CD14-positive monocyte (primary cell): ENCODE data around the gene TBC1D22A. TPM values are rescaled to one million over a fixed set of nuclear protein-coding genes. Genes with fewer than 3 reads are reported as not detected.

ENCODE experiments used
- DNase-seq, 3 donors: peaks; one replicate each; pipeline ENCODE4 v3.0.0-alpha.2; 2011 to 2022
- H2AFZ ChIP-seq: 2 replicates; pipeline ENCODE4 v1.6.0; 2012; ENCODE audit warnings: mild to moderate bottlenecking, low read depth, low read length, inconsistent platforms; ENCODE audit not compliant: insufficient read depth, poor library complexity, severe bottlenecking
- H3K27ac ChIP-seq, 2 donors: 1 replicate in 1 of 2; 2 replicates in 1 of 2; pipeline ENCODE4 v1.5.1; 2012 to 2013; ENCODE audit warnings: low read length in 2 of 2, control low read depth in 1 of 2, inconsistent platforms in 1 of 2, low read depth in 1 of 2, mild to moderate bottlenecking in 1 of 2
- H3K27me3 ChIP-seq, 2 donors: one replicate each; pipeline versions ENCODE4 v1.6.0 to v1.6.1; 2011 to 2013; ENCODE audit warnings: low read length in 2 of 2; ENCODE audit not compliant: control insufficient read depth in 2 of 2, insufficient read depth in 2 of 2
- H3K36me3 ChIP-seq, 2 donors: replicated peaks in 1 of 2; 1 replicate in 1 of 2; 2 replicates in 1 of 2; pipeline versions ENCODE4 v1.5.1 to v1.6.1; 2012 to 2013; ENCODE audit warnings: low read length in 2 of 2, control low read depth in 1 of 2, inconsistent platforms in 1 of 2, mild to moderate bottlenecking in 1 of 2; ENCODE audit not compliant: insufficient read depth in 2 of 2, control insufficient read depth in 1 of 2
- H3K4me1 ChIP-seq, 2 donors: 1 replicate in 1 of 2; 2 replicates in 1 of 2; pipeline versions ENCODE4 v1.5.1 to v1.6.1; 2012 to 2013; ENCODE audit warnings: low read length in 2 of 2, control low read depth in 1 of 2, inconsistent platforms in 1 of 2, mild to moderate bottlenecking in 1 of 2, moderate library complexity in 1 of 2; ENCODE audit not compliant: insufficient read depth in 2 of 2, control insufficient read depth in 1 of 2
- H3K4me2 ChIP-seq: replicated peaks from 2 replicates; pipeline ENCODE3; 2012; ENCODE audit warnings: low read length, moderate library complexity, mild to moderate bottlenecking; ENCODE audit not compliant: poor library complexity, severe bottlenecking; ENCODE audit errors: extremely low read depth
- H3K4me3 ChIP-seq, 3 experiments: fragments of 200-600 bp in 1 of 3; sonication (generic) in 1 of 3; replicated peaks in 1 of 3; 1 replicate in 2 of 3; 2 replicates in 1 of 3; pipeline ENCODE4 v1.5.1; 2011 to 2013; ENCODE audit warnings: low read length in 3 of 3, mild to moderate bottlenecking in 3 of 3, control low read depth in 2 of 3, low read depth in 2 of 3, inconsistent platforms in 1 of 3, moderate library complexity in 1 of 3
- H3K79me2 ChIP-seq: 2 replicates; pipeline ENCODE4 v1.6.0; 2012; ENCODE audit warnings: mild to moderate bottlenecking, control low read depth, inconsistent platforms, low read length, moderate library complexity; ENCODE audit not compliant: insufficient read depth
- H3K9ac ChIP-seq: 2 replicates; pipeline ENCODE4 v1.6.0; 2017; ENCODE audit warnings: low read length, mild to moderate bottlenecking; ENCODE audit not compliant: insufficient read depth, poor library complexity, severe bottlenecking
- H3K9me3 ChIP-seq, 2 donors: replicated peaks in 1 of 2; 1 replicate in 1 of 2; 2 replicates in 1 of 2; pipeline versions ENCODE4 v1.5.1 to v1.6.1; 2012 to 2013; ENCODE audit warnings: low read length in 2 of 2, control low read depth in 1 of 2; ENCODE audit not compliant: control insufficient read depth in 1 of 2, insufficient read depth in 1 of 2
- H4K20me1 ChIP-seq: 2 replicates; pipeline ENCODE4 v1.6.0; 2012; ENCODE audit warnings: mild to moderate bottlenecking, low read length, control low read depth, moderate library complexity; ENCODE audit not compliant: insufficient read depth
- H3K27ac Mint-ChIP-seq, 7 donors: one replicate each; pipeline ENCODE4 v1.8.0; 2020; ENCODE audit warnings: mild to moderate bottlenecking in 7 of 7, mixed read lengths in 7 of 7, moderate library complexity in 6 of 7, inconsistent platforms in 2 of 7
- H3K27me3 Mint-ChIP-seq, 3 donors: one replicate each; pipeline ENCODE4 v1.8.0; 2021 to 2022; ENCODE audit warnings: low read depth in 3 of 3, mild to moderate bottlenecking in 3 of 3, mixed read lengths in 3 of 3, moderate library complexity in 3 of 3, inconsistent platforms in 1 of 3
- H3K36me3 Mint-ChIP-seq, 2 donors: one replicate each; pipeline ENCODE4 v1.8.0; 2020; ENCODE audit warnings: mixed read lengths in 2 of 2, inconsistent platforms in 1 of 2, mild to moderate bottlenecking in 1 of 2
- H3K4me1 Mint-ChIP-seq: one replicate; pipeline ENCODE4 v1.8.0; 2020; ENCODE audit warnings: mild to moderate bottlenecking, mixed read lengths
- H3K4me3 Mint-ChIP-seq, 2 donors: one replicate each; pipeline ENCODE4 v1.8.0; 2020; ENCODE audit warnings: mild to moderate bottlenecking in 2 of 2, mixed read lengths in 2 of 2, moderate library complexity in 1 of 2
- H3K9me3 Mint-ChIP-seq, 7 donors: one replicate each; pipeline ENCODE4 v1.8.0; 2020 to 2022; ENCODE audit warnings: mixed read lengths in 7 of 7, mild to moderate bottlenecking in 6 of 7, moderate library complexity in 6 of 7, inconsistent platforms in 2 of 7
- CTCF ChIP-seq: fragments of 200-600 bp; IDR thresholded peaks from one replicate; pipeline ENCODE4 v1.8.0; 2022; ENCODE audit warnings: antibody characterized with exemption, mild to moderate bottlenecking
- WGBS: methylation state at CpG from one replicate; pipeline ENCODE4 v1.1.5; 2013; ENCODE audit warnings: missing lambda C conversion rate; ENCODE audit not compliant: insufficient coverage; 5-methylcytosine and 5-hydroxymethylcytosine counted together
- intact Hi-C, 2 donors: fragments of 100-400 bp; cut with micrococcal nuclease; formaldehyde crosslinking; loops; one replicate each; pipeline versions ENCODE4 v1.15.0 to v1.15.1; 2023
- polyA plus RNA-seq, 3 donors: library from polyadenylated mRNA; depleted of rRNA in 1 of 3; unstranded in 2 of 3; stranded (reverse) in 1 of 3; fragments of 300-500 nt in 2 of 3; fragments of >200 nt in 1 of 3; fragmentation: Illumina TruSeq in 2 of 3; gene quantifications; 1 replicate in 2 of 3; 2 replicates in 1 of 3; pipeline ENCODE4 v1.2.3, GENCODE V29; 2012 to 2021

The TBC1D22A gene
- polyA plus RNA-seq, 3 donors, result 25.9 to 36.2 (median 29.5) TPM

GRCh38 chr22:46737976-46738646, 24.3 kb upstream of the TBC1D22A start, which contains the start of gene CERK:
Gene CERK (minus strand): TSS chr22:46738252. CDS start chr22:46738148, 104 bp downstream.
- under 1% methylated on average over 62 of the region's 99 CpGs for WGBS
- intact Hi-C loops, result loop anchor here (2.0 to 10.0 kb wide), 4 partner anchors 17 to 143 kb away; no protein-coding TSS in a partner anchor
- H3K36me3 ChIP-seq, result no peaks in the 10 kb centered on the region

More at GRCh38 chr22:46737976-46738646, 24.3 kb upstream of the TBC1D22A start, which contains the start of gene CERK:
- Mint-ChIP-seq H3K27ac (peak within 1 kb of the TSS; percentile 92 to 99 (median 95)), H3K4me1 (peaks cover 48% of the 10 kb centered on the region), H3K9me3 (peaks cover 2 to 6% (median 5%) of the 10 kb centered on the region in 7 donors), H3K4me3 (peak within 1 kb of the TSS; percentile 100), H3K36me3 (peaks cover 8 to 15% of the 10 kb centered on the region in 2 donors), H3K27me3 (peaks cover 0 to 4% (median 2%) of the 10 kb centered on the region in 3 donors)
- peak; percentile 53 to 68 (median 64) for DNase-seq
- Histone ChIP-seq H3K79me2 (peaks cover 52% of the 10 kb centered on the region), H3K27ac (peak within 1 kb of the TSS; percentile 61 to 88), H3K9ac (peak within 1 kb of the TSS; percentile 94), H2AFZ (peak within 1 kb of the TSS; percentile 75), H3K9me3 (peaks cover 0 to 4% of the 10 kb centered on the region in 2 donors), H3K27me3 (no peaks in the 10 kb centered on the region), H3K4me2 (peak within 1 kb of the TSS; percentile 91), H3K4me1 (peaks cover 48 to 56% of the 10 kb centered on the region in 2 donors), H3K4me3 (peak within 1 kb of the TSS; percentile 62 to 87 (median 66)), H4K20me1 (peaks cover 41% of the 10 kb centered on the region)
- TF ChIP-seq CTCF, result no peak
